Heart left ventricle (tissue), 13 donors: ENCODE data around the gene NAA30.

Source experiments
- CTCF ChIP-seq, 12 donors: fragments of 200-600 bp; sonication (generic) in 4 of 12; IDR thresholded peaks; one replicate each; pipeline versions ENCODE4 v1.5.0 to v1.8.0; 2018 to 2022; ENCODE audit warnings: antibody characterized with exemption in 12 of 12, mild to moderate bottlenecking in 5 of 12
- POLR2A ChIP-seq, 2 donors: fragments of 450-650 bp; IDR thresholded peaks; one replicate each; pipeline ENCODE4 v1.6.1; 2017; ENCODE audit warnings: antibody characterized with exemption in 2 of 2, mild to moderate bottlenecking in 2 of 2, moderate library complexity in 2 of 2
- donor health status: ischemic (EF 13 %, LVEDD 7.1; RV severe dilation, severe dysfunction).
- donor health status: DM: no; HTN: yes; CAD: no.
- donor health status: DM: no; HTN: no; CAD: no.
- donor health status: ischemic (EF 25% LVEDD 6.9; RV normal size, moderate dysfunction).
- donor health status: ischemic (EF 25% LVEDD 5.7; RV mildly dilated, moderate dysfunction).
- donor health status: ischemic (EF 35%, LVEDD 5.7; RV mildly dilated, moderate dysfunction).
- donor health status: nonischemic (EF 11% LVEDD 7.7; RV severe dilation, severe dysfunction).
- donor health status: DM: yes; HTN: yes; CAD: no.
- donor health status: PGD.
- donor health status: ischemic (EF 29% LVEDD 5.4; RV normal size, mild dysfunction).
- donor health status: nonischemic (EF 23%, LVEDD 6.1; RV moderate dilation, normal function).

GRCh38 chr14:57420986-57421385 lies 30.6 kb downstream of the NAA30 start:
- TF ChIP-seq CTCF (IDR thresholded peaks at IDR 0.05) (no peak), POLR2A (IDR thresholded peaks at IDR 0.05) (no peak)
